ENCODE measurements around the gene PPP1CA.
A peak's percentile ranks its signal among the peaks of the same experiment; 100 is the strongest.
"Not testable (repeated sequence)": the region's sequence is repeated elsewhere in the genome, so short reads cannot be mapped to it uniquely, and the experiment has no call there.

The PPP1CA gene

GRCh38 chr11:67434395-67434881, 32.8 kb upstream of the PPP1CA start:
- no peak for DNase-seq

- DNase-seq, result no peak
These were observed 32.1 kb upstream of the PPP1CA start for GRCh38 chr11:67433536-67434394.

GRCh38 chr11:67432655-67433349, 31.1 kb upstream of the PPP1CA start:
- DNase-seq, result no peak

GRCh38 chr11:67431346-67432249, 29.9 kb upstream of the PPP1CA start:
- no peak for DNase-seq

- no peak for DNase-seq
These were observed 28.1 kb upstream of the PPP1CA start for GRCh38 chr11:67429722-67430121.

GRCh38 chr11:67429038-67429668, 27.5 kb upstream of the PPP1CA start:
- DNase-seq, result no peak

GRCh38 chr11:67428052-67429001, 26.7 kb upstream of the PPP1CA start, which contains the start of gene RPS6KB2:
Gene RPS6KB2 (plus strand): TSS chr11:67428494. CDS start chr11:67428546, 52 bp downstream.
- DNase-seq, result peak; percentile 99

GRCh38 chr11:67427364-67427859, 25.8 kb upstream of the PPP1CA start:
- DNase-seq, result not testable (repeated sequence)

- no peak for DNase-seq
These were observed 22.4 kb upstream of the PPP1CA start for GRCh38 chr11:67423891-67424613.

GRCh38 chr11:67423466-67423865, 21.8 kb upstream of the PPP1CA start:
- DNase-seq, result no peak

- no peak for DNase-seq
These were observed 21.2 kb upstream of the PPP1CA start for GRCh38 chr11:67422891-67423290.

GRCh38 chr11:67421430-67422031, 19.9 kb upstream of the PPP1CA start:
- DNase-seq, result no peak

GRCh38 chr11:67420646-67421429, 19.2 kb upstream of the PPP1CA start:
- DNase-seq, result peak; percentile 91

GRCh38 chr11:67420147-67420645, 18.5 kb upstream of the PPP1CA start:
- DNase-seq, result no peak

- DNase-seq, result no peak
These were observed 17.8 kb upstream of the PPP1CA start for GRCh38 chr11:67419325-67420049.

- peak; percentile 13 for DNase-seq
These were observed 17.0 kb upstream of the PPP1CA start for GRCh38 chr11:67418476-67419281.

GRCh38 chr11:67417425-67417824, 15.8 kb upstream of the PPP1CA start:
- DNase-seq, result no peak

All from NCI-H1092 treated with DMSO at 0.1 percent for 48 hours (cell line).